HCT116 (cell line): ENCODE data around the gene FNDC3B. TPM values are rescaled to one million over a fixed set of nuclear protein-coding genes. Genes with fewer than 3 reads are reported as not detected.

Experiments used
- ATAC-seq: fragments of 200-7000 bp; cut with Tn5 transposase; 2 replicates; pipeline ENCODE4 v1.9.1; 2020; ENCODE audit warnings: mild to moderate bottlenecking, moderate library complexity
- BruUV-seq: library from RNA; stranded (reverse); fragments of 400-500 nt; replicated peaks from 2 replicates; lab custom pipeline; 2021; lab: Mats Ljungman, UMichigan
- CTCF ChIA-PET: fragments of 300-600 bp; sonication (Branson Sonifier 250); formaldehyde crosslinking; loops from one replicate; lab custom pipeline; 2021; ENCODE audit warnings: antibody characterized with exemption; lab: Charles Lee
- POLR2A ChIA-PET: fragments of 300-600, 350-600 bp; sonication (Branson Sonifier 250); formaldehyde crosslinking; loops from one replicate; lab custom pipeline; 2021; ENCODE audit warnings: antibody characterized with exemption; lab: Charles Lee
- RAD21 ChIA-PET, 2 experiments: fragments of 300-600 bp; sonication (Branson Sonifier 250); formaldehyde crosslinking; loops; one replicate each; lab custom pipeline; 2023; ENCODE audit warnings: low total read pairs in 2 of 2; ENCODE audit not compliant: uncharacterized antibody in 2 of 2, unreplicated experiment in 2 of 2, low non-redundant PET in 1 of 2; lab: Charles Lee
- DNase-seq: peaks from one replicate; pipeline ENCODE4 v3.0.0-alpha.2; 2010; ENCODE audit warnings: low read depth, low spot score
- H2AFZ ChIP-seq: fragments of 200-600 bp; shearing (Covaris generic), sonication (generic); 2 replicates; pipeline ENCODE4 v1.6.1; 2017; ENCODE audit warnings: low read depth, mixed run types, mixed read lengths, antibody characterized with exemption, low read length; ENCODE audit not compliant: poor library complexity, severe bottlenecking
- H3K27ac ChIP-seq: 2 replicates; pipeline ENCODE4 v1.5.1; 2012; ENCODE audit warnings: low read depth, low read length
- H3K27me3 ChIP-seq: fragments of 200-600 bp; sonication (generic); 2 replicates; pipeline ENCODE4 v1.6.1; 2016; ENCODE audit warnings: mixed run types, low read length, mixed read lengths; ENCODE audit not compliant: insufficient read depth
- H3K36me3 ChIP-seq, 2 experiments: fragments of 200-500 bp in 1 of 2; fragments of 200-600 bp in 1 of 2; sonication (Bioruptor generic) in 1 of 2; sonication (generic) in 1 of 2; 2 replicates each; pipeline versions ENCODE4 v1.5.1 to v1.6.1; 2014 to 2016; ENCODE audit warnings: low read length in 2 of 2, inconsistent platforms in 1 of 2, mixed read lengths in 1 of 2, mixed run types in 1 of 2; ENCODE audit not compliant: insufficient read depth in 2 of 2, control insufficient read depth in 1 of 2
- H3K4me1 ChIP-seq, 2 experiments: fragments of 200-600 bp in 1 of 2; sonication (generic) in 1 of 2; 2 replicates each; pipeline versions ENCODE4 v1.5.1 to v1.6.1; 2012 to 2017; ENCODE audit warnings: low read length in 2 of 2, inconsistent platforms in 1 of 2, mild to moderate bottlenecking in 1 of 2, mixed read lengths in 1 of 2, mixed run types in 1 of 2, moderate library complexity in 1 of 2; ENCODE audit not compliant: insufficient read depth in 2 of 2, control insufficient read depth in 1 of 2
- H3K4me2 ChIP-seq: fragments of 200-600 bp; sonication (generic); 2 replicates; pipeline ENCODE4 v1.6.1; 2017; ENCODE audit warnings: mixed run types, low read length, mixed read lengths
- H3K4me3 ChIP-seq, 2 experiments: fragments of 200-600 bp in 1 of 2; sonication (generic) in 1 of 2; replicated peaks in 1 of 2; 2 replicates each; pipeline ENCODE4 v1.5.1; 2011 to 2016; ENCODE audit warnings: low read length in 2 of 2, control low read depth in 1 of 2, low read depth in 1 of 2, mild to moderate bottlenecking in 1 of 2, mixed read lengths in 1 of 2, mixed run types in 1 of 2
- H3K79me2 ChIP-seq: fragments of 200-600 bp; sonication (generic); 2 replicates; pipeline ENCODE4 v1.6.1; 2017; ENCODE audit warnings: mild to moderate bottlenecking, mixed run types, low read length, moderate library complexity, mixed read lengths; ENCODE audit not compliant: insufficient read depth
- H3K9ac ChIP-seq: fragments of 200-600 bp; sonication (generic); 2 replicates; pipeline ENCODE4 v1.6.1; 2016; ENCODE audit warnings: low read length, mixed read lengths
- H3K9me2 ChIP-seq: fragments of 200-600 bp; sonication (generic), shearing (Covaris generic); 2 replicates; pipeline ENCODE4 v1.6.1; 2017; ENCODE audit warnings: mixed run types, mild to moderate bottlenecking, moderate library complexity; ENCODE audit not compliant: insufficient read depth
- H3K9me3 ChIP-seq, 2 experiments: fragments of 200-500 bp in 1 of 2; fragments of 200-600 bp in 1 of 2; sonication (Bioruptor generic) in 1 of 2; sonication (generic) in 1 of 2; 2 replicates each; pipeline ENCODE4 v1.6.1; 2014 to 2017; ENCODE audit warnings: low read length in 2 of 2, mixed read lengths in 2 of 2, inconsistent platforms in 1 of 2, low read depth in 1 of 2, mild to moderate bottlenecking in 1 of 2, mixed run types in 1 of 2, moderate library complexity in 1 of 2; ENCODE audit not compliant: control insufficient read depth in 1 of 2, insufficient read depth in 1 of 2
- H4K20me1 ChIP-seq: fragments of 200-600 bp; sonication (generic), shearing (Covaris generic); 2 replicates; pipeline ENCODE4 v1.6.1; 2017; ENCODE audit warnings: mixed run types, mild to moderate bottlenecking, moderate library complexity; ENCODE audit not compliant: insufficient read depth
- CEBPB ChIP-seq: IDR thresholded peaks from 2 replicates; pipeline ENCODE4 v1.6.1; 2012; ENCODE audit warnings: low read depth
- EGR1 ChIP-seq: IDR thresholded peaks from 2 replicates; pipeline ENCODE4 v1.6.1; 2012; ENCODE audit warnings: low read depth
- EZH2 ChIP-seq: fragments of 200-600 bp; sonication (generic); IDR thresholded peaks from 2 replicates; pipeline ENCODE4 v1.6.1; 2017; ENCODE audit warnings: antibody characterized with exemption, mixed run types
- EZH2phosphoT487 ChIP-seq: fragments of 200-600 bp; IDR thresholded peaks from 2 replicates; pipeline ENCODE4 v1.6.1; 2018; ENCODE audit warnings: antibody characterized with exemption, borderline replicate concordance
- FOSL1 ChIP-seq: IDR thresholded peaks from 2 replicates; pipeline ENCODE4 v1.6.1; 2012; ENCODE audit warnings: low read depth
- JUND ChIP-seq: IDR thresholded peaks from 2 replicates; pipeline ENCODE4 v1.6.1; 2012
- POLR2A ChIP-seq: IDR thresholded peaks from 2 replicates; pipeline ENCODE4 v1.7.0; 2011; ENCODE audit warnings: borderline replicate concordance; ENCODE audit not compliant: insufficient read depth, insufficient read length; ENCODE audit errors: extremely low read depth
- RAD21 ChIP-seq: IDR thresholded peaks from 2 replicates; pipeline ENCODE4 v1.6.1; 2012; ENCODE audit warnings: low read depth, mild to moderate bottlenecking
- SIN3A ChIP-seq: IDR thresholded peaks from 2 replicates; pipeline ENCODE4 v1.6.1; 2012; ENCODE audit warnings: low read depth
- SP1 ChIP-seq: IDR thresholded peaks from 2 replicates; pipeline ENCODE4 v1.6.1; 2012; ENCODE audit warnings: low read depth
- SRF ChIP-seq: IDR thresholded peaks from 2 replicates; pipeline ENCODE4 v1.6.1; 2012; ENCODE audit warnings: low read depth
- TCF7L2 ChIP-seq: IDR thresholded peaks from 2 replicates; pipeline ENCODE4 v1.7.0; 2011; ENCODE audit warnings: borderline replicate concordance, inconsistent platforms; ENCODE audit not compliant: insufficient read depth, insufficient read length; ENCODE audit errors: extremely low read depth
- ZFX ChIP-seq: fragments of 450-650 bp; IDR thresholded peaks from 2 replicates; pipeline ENCODE4 v1.6.1; 2017
- ZNF274 ChIP-seq: fragments of 200-500 bp; sonication (Bioruptor generic); IDR thresholded peaks from 2 replicates; pipeline ENCODE4 v1.6.1; 2014; ENCODE audit warnings: mild to moderate bottlenecking, low read depth, low read length, inconsistent platforms
- intact Hi-C: fragments of 100-400 bp; cut with micrococcal nuclease; formaldehyde crosslinking; loops from 2 replicates; pipeline ENCODE4 v1.10.0; 2022
- total RNA-seq: library from RNA; stranded (reverse); gene quantifications from one replicate; pipeline ENCODE4 v1.2.1, GENCODE V29; 2021; ENCODE audit not compliant: unreplicated experiment
- TF ChIP-seq, protein P1 (sequence below), 3 experiments: fragments of 200-600 bp in 1 of 3; sonication (generic) in 1 of 3; IDR thresholded peaks in 2 of 3; conservative IDR thresholded peaks in 1 of 3; 2 replicates each; pipeline ENCODE4 v1.5.1; 2012 to 2017; ENCODE audit warnings: low read depth in 2 of 3, low read length in 2 of 3, antibody characterized with exemption in 1 of 3, borderline replicate concordance in 1 of 3, control low read depth in 1 of 3, mild to moderate bottlenecking in 1 of 3, mixed read lengths in 1 of 3, mixed run types in 1 of 3, moderate library complexity in 1 of 3; ENCODE audit not compliant: insufficient read depth in 1 of 3
- TF ChIP-seq, protein P2 (sequence below): IDR thresholded peaks from 2 replicates; pipeline ENCODE4 v1.6.1; 2012
- TF ChIP-seq, protein P3 (sequence below): IDR thresholded peaks from 2 replicates; pipeline ENCODE4 v1.6.1; 2011; ENCODE audit warnings: mild to moderate bottlenecking, low read length, moderate library complexity; ENCODE audit not compliant: insufficient replicate concordance; ENCODE audit errors: extremely low read depth
- TF ChIP-seq, protein P4 (sequence below): IDR thresholded peaks from 2 replicates; pipeline ENCODE4 v1.6.1; 2012

Gene FNDC3B
- total RNA-seq, 1 experiment from 2014 or later, result 45.7 TPM

DNA sequence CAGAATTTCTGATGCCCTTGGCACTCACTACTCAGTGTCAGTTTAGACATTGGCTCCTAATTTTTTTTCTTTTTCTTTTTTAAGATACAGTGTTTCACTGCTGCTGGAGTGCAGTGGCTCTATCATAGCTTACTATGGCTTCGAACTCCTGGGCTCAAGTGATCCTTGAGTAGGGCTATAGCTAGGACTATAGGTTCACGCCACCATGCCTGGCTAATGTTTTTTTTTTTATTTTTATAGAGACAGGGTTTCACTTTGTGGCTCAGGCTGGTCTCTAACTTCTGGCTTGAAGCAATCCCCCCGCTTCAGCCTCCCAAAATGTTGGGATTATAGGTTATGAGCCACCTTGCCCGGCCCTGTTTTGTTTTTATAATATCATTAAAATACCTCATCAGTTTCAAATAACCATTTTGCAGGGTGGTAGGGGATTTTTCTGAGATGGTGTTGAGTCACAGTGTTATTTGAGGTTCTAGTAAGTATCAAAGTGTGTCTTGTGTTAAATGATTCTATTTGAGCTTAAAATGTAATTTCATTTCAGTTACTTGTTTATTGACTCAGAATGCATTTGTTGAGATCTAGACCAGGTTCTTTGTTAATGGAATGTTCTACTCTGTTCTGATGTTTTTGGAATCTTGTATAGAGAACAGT, 7.0 kb downstream of the FNDC3B start:
- CTCF ChIA-PET, result no interaction called here
- BruUV-seq, result no TSS peak

More for the DNA sequence above, 7.0 kb downstream of the FNDC3B start:
- no peaks in the 10 kb centered on the region; the same call in 1 of the 2 replicates for H4K20me1 ChIP-seq
- no peak overlapping the region for H3K9ac ChIP-seq
- no peak overlapping the region for H2AFZ ChIP-seq
- H3K4me2 ChIP-seq, result no peak overlapping the region
- H3K79me2 ChIP-seq, result peaks cover 83% of the 10 kb centered on the region
- H3K9me3 ChIP-seq, result no peaks in the 10 kb centered on the region
- ATAC-seq, result no peak
- POLR2A ChIA-PET, result no interaction called here
- peaks cover 0 to 5% of the 10 kb centered on the region in 2 experiments; a peak in 3 of 4 replicates for H3K4me1 ChIP-seq
- no peak overlapping the region for H3K27ac ChIP-seq
- no peaks in the 10 kb centered on the region for H3K9me2 ChIP-seq
- DNase-seq, result no peak
- H3K4me3 ChIP-seq, result no peak overlapping the region
- intact Hi-C loops, result no loop called here
- 0 out of 4 replicates have a peak, but pooled peaks cover 0 to 2% of the 10 kb centered on the region in 2 experiments for H3K36me3 ChIP-seq
- TF ChIP-seq SP1 (no peak), EZH2phosphoT487 (no peak), ZNF274 (no peak), FOSL1 (no peak), ZFX (no peak), JUND (no peak), RAD21 (no peak), SIN3A (no peak), POLR2A (no peak), CEBPB (no peak), EZH2 (no peak), SRF (no peak), EGR1 (no peak), TCF7L2 (no peak)
- TF ChIP-seq, protein P1, sequence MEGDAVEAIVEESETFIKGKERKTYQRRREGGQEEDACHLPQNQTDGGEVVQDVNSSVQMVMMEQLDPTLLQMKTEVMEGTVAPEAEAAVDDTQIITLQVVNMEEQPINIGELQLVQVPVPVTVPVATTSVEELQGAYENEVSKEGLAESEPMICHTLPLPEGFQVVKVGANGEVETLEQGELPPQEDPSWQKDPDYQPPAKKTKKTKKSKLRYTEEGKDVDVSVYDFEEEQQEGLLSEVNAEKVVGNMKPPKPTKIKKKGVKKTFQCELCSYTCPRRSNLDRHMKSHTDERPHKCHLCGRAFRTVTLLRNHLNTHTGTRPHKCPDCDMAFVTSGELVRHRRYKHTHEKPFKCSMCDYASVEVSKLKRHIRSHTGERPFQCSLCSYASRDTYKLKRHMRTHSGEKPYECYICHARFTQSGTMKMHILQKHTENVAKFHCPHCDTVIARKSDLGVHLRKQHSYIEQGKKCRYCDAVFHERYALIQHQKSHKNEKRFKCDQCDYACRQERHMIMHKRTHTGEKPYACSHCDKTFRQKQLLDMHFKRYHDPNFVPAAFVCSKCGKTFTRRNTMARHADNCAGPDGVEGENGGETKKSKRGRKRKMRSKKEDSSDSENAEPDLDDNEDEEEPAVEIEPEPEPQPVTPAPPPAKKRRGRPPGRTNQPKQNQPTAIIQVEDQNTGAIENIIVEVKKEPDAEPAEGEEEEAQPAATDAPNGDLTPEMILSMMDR (IDR thresholded peaks at IDR 0.05 in 2 of 3, conservative IDR thresholded peaks at IDR 0.05 in 1 of 3; ENCODE audit: borderline replicate concordance in 1 of 3, insufficient read depth in 1 of 3, low read depth in 2 of 3, low read length in 2 of 3), result no peak
- TF ChIP-seq, protein P2, sequence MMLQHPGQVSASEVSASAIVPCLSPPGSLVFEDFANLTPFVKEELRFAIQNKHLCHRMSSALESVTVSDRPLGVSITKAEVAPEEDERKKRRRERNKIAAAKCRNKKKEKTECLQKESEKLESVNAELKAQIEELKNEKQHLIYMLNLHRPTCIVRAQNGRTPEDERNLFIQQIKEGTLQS, result no peak
- TF ChIP-seq, protein P3, sequence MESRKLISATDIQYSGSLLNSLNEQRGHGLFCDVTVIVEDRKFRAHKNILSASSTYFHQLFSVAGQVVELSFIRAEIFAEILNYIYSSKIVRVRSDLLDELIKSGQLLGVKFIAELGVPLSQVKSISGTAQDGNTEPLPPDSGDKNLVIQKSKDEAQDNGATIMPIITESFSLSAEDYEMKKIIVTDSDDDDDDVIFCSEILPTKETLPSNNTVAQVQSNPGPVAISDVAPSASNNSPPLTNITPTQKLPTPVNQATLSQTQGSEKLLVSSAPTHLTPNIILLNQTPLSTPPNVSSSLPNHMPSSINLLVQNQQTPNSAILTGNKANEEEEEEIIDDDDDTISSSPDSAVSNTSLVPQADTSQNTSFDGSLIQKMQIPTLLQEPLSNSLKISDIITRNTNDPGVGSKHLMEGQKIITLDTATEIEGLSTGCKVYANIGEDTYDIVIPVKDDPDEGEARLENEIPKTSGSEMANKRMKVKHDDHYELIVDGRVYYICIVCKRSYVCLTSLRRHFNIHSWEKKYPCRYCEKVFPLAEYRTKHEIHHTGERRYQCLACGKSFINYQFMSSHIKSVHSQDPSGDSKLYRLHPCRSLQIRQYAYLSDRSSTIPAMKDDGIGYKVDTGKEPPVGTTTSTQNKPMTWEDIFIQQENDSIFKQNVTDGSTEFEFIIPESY, result no peak
- TF ChIP-seq, protein P4, sequence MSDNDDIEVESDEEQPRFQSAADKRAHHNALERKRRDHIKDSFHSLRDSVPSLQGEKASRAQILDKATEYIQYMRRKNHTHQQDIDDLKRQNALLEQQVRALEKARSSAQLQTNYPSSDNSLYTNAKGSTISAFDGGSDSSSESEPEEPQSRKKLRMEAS, result no peak
- no peaks in the 10 kb centered on the region for H3K27me3 ChIP-seq
- RAD21 ChIA-PET, result interaction anchor here in 1 of 2 experiments (0.6 kb wide), 1 partner anchor 570 kb away, joined by 3 read pairs; no protein-coding TSS in a partner anchor
